HG03575 (cell line): ENCODE measurements around the gene BCKDK.
"Not testable (repeated sequence)": the region's sequence is repeated elsewhere in the genome, so short reads cannot be mapped to it uniquely, and the experiment has no call there.

Experiments used
- ATAC-seq: cut with Tn5 transposase; IDR thresholded peaks from one replicate; pipeline ENCODE4 v1.9.1; 2021; ENCODE audit not compliant: unreplicated experiment, insufficient number of reproducible peaks, low FRiP score; ENCODE audit errors: extremely low read depth

Gene BCKDK

GRCh38 chr16:31135535-31136286 is 27.5 kb downstream of the BCKDK start, which contains the start of gene PRSS8:
PRSS8 (minus strand) TSS chr16:31135727; CDS start chr16:31135498, 229 bp downstream.
- ATAC-seq = no peak

GRCh38 chr16:31136287-31136662 is 28.1 kb downstream of the BCKDK start:
- ATAC-seq = no peak

GRCh38 chr16:31136822-31137499 is 28.8 kb downstream of the BCKDK start:
- not testable (repeated sequence) for ATAC-seq

- no peak for ATAC-seq
Observed at GRCh38 chr16:31138621-31139578, 30.7 kb downstream of the BCKDK start.

- not testable (repeated sequence) for ATAC-seq
Observed at GRCh38 chr16:31141071-31141469, 32.9 kb downstream of the BCKDK start.

GRCh38 chr16:31141489-31142108 is 33.4 kb downstream of the BCKDK start:
- no peak for ATAC-seq

- peak; percentile 28 for ATAC-seq
Observed at GRCh38 chr16:31142109-31143010, 34.2 kb downstream of the BCKDK start.

- ATAC-seq = no peak
Observed at GRCh38 chr16:31143011-31143693, 35.0 kb downstream of the BCKDK start.

GRCh38 chr16:31143694-31144148 is 35.5 kb downstream of the BCKDK start:
- no peak for ATAC-seq

- not testable (repeated sequence) for ATAC-seq
Observed at GRCh38 chr16:31144418-31144817, 36.2 kb downstream of the BCKDK start.

GRCh38 chr16:31145398-31145990 is 37.3 kb downstream of the BCKDK start:
- no peak for ATAC-seq

GRCh38 chr16:31147574-31147973 is 39.4 kb downstream of the BCKDK start:
- no peak for ATAC-seq

GRCh38 chr16:31148281-31148728 is 40.1 kb downstream of the BCKDK start:
- no peak for ATAC-seq

GRCh38 chr16:31148896-31149295 is 40.7 kb downstream of the BCKDK start:
- ATAC-seq = no peak

GRCh38 chr16:31149332-31149731 is 41.1 kb downstream of the BCKDK start:
- ATAC-seq = no peak

- ATAC-seq = no peak
Observed at GRCh38 chr16:31149894-31150890, 42.0 kb downstream of the BCKDK start, which contains the start of gene PRSS36. PRSS36 (minus strand) TSS chr16:31150066; CDS start chr16:31150035, 31 bp downstream.
